ENCODE results near the gene RPS10.

RPS10 gene

GRCh38 chr6:34425498-34426410 lies at the start of gene RPS10:
Gene RPS10, minus strand, starts transcription at chr6:34426069. Its CDS starts 848 bp downstream, at chr6:34425221.
- Histone ChIP-seq H3K27me3 (ENCODE audit: insufficient read depth, low read length) (no peaks in the 10 kb centered on the region; the same call in 1 of the 2 replicates), H3K4me2 (ENCODE audit: low read length) (peak within 1 kb of the TSS; percentile 98), H3K9me3 (ENCODE audit: low read length) (peaks cover 3% of the 10 kb centered on the region), H3K4me3 (ENCODE audit: low read depth, low read length, poor library complexity, severe bottlenecking) (peak within 1 kb of the TSS; percentile 95), H2AFZ (ENCODE audit: low read length) (no peak within 1 kb of the TSS), H3K9ac (ENCODE audit: low read length) (peak within 1 kb of the TSS; percentile 100), H3F3A (ENCODE audit: insufficient read depth, low read length) (no peaks in the 10 kb centered on the region), H3K36me3 (ENCODE audit: insufficient read depth, low read length) (peaks cover 49% of the 10 kb centered on the region), H3K9me2 (ENCODE audit: low read depth, low read length) (no peaks in the 10 kb centered on the region), H3K4me1 (ENCODE audit: insufficient read depth, low read length, severe bottlenecking) (peaks cover 27% of the 10 kb centered on the region), H4K20me1 (ENCODE audit: insufficient read depth, low read length) (no peaks in the 10 kb centered on the region), H3K79me2 (ENCODE audit: insufficient read depth, low read length) (peaks cover 31% of the 10 kb centered on the region), H3K27ac (ENCODE audit: low read depth, low read length, poor library complexity, severe bottlenecking) (peak within 1 kb of the TSS; percentile 65)
- no peak for TF ChIP-seq CTCF (IDR thresholded peaks at IDR 0.05; ENCODE audit: low read length)
- TF ChIP-seq EZH2 (IDR thresholded peaks at IDR 0.05; ENCODE audit: borderline replicate concordance, low read length), result no peak

GRCh38 chr6:34475238-34475682 lies 49.4 kb upstream of the RPS10 start:
- Histone ChIP-seq H3K4me3 (ENCODE audit: low read depth, low read length, poor library complexity, severe bottlenecking) (no peak overlapping the region), H3K9ac (ENCODE audit: low read length) (no peak overlapping the region), H3K9me3 (ENCODE audit: low read length) (no peaks in the 10 kb centered on the region), H3K27ac (ENCODE audit: low read depth, low read length, poor library complexity, severe bottlenecking) (no peak overlapping the region), H3K4me2 (ENCODE audit: low read length) (no peak overlapping the region), H3K4me1 (ENCODE audit: insufficient read depth, low read length, severe bottlenecking) (no peaks in the 10 kb centered on the region), H3K79me2 (ENCODE audit: insufficient read depth, low read length) (no peaks in the 10 kb centered on the region), H3K36me3 (ENCODE audit: insufficient read depth, low read length) (no peaks in the 10 kb centered on the region), H3K9me2 (ENCODE audit: low read depth, low read length) (no peaks in the 10 kb centered on the region), H2AFZ (ENCODE audit: low read length) (no peak overlapping the region), H4K20me1 (ENCODE audit: insufficient read depth, low read length) (no peaks in the 10 kb centered on the region), H3K27me3 (ENCODE audit: insufficient read depth, low read length) (0 out of 2 replicates have a peak, but pooled peaks cover 7% of the 10 kb centered on the region), H3F3A (ENCODE audit: insufficient read depth, low read length) (no peaks in the 10 kb centered on the region)
- TF ChIP-seq CTCF (IDR thresholded peaks at IDR 0.05; ENCODE audit: low read length) (no peak), EZH2 (IDR thresholded peaks at IDR 0.05; ENCODE audit: borderline replicate concordance, low read length) (no peak)

GRCh38 chr6:34474754-34475153 lies 48.9 kb upstream of the RPS10 start:
- no peaks in the 10 kb centered on the region for H4K20me1 ChIP-seq (ENCODE audit: insufficient read depth, low read length)
- TF ChIP-seq EZH2 (IDR thresholded peaks at IDR 0.05; ENCODE audit: borderline replicate concordance, low read length) (no peak), CTCF (IDR thresholded peaks at IDR 0.05; ENCODE audit: low read length) (no peak)
- H3K9me3 ChIP-seq (ENCODE audit: low read length), result no peaks in the 10 kb centered on the region
- H3K4me1 ChIP-seq (ENCODE audit: insufficient read depth, low read length, severe bottlenecking), result no peaks in the 10 kb centered on the region
- H3K4me2 ChIP-seq (ENCODE audit: low read length), result no peak overlapping the region
- H3K9ac ChIP-seq (ENCODE audit: low read length), result no peak overlapping the region
- H3K4me3 ChIP-seq (ENCODE audit: low read depth, low read length, poor library complexity, severe bottlenecking), result no peak overlapping the region
- H3K27ac ChIP-seq (ENCODE audit: low read depth, low read length, poor library complexity, severe bottlenecking), result no peak overlapping the region
- H3K27me3 ChIP-seq (ENCODE audit: insufficient read depth, low read length), result 0 out of 2 replicates have a peak, but pooled peaks cover 7% of the 10 kb centered on the region
- H3K36me3 ChIP-seq (ENCODE audit: insufficient read depth, low read length), result no peaks in the 10 kb centered on the region
- no peaks in the 10 kb centered on the region for H3K9me2 ChIP-seq (ENCODE audit: low read depth, low read length)
- H2AFZ ChIP-seq (ENCODE audit: low read length), result no peak overlapping the region
- H3K79me2 ChIP-seq (ENCODE audit: insufficient read depth, low read length), result no peaks in the 10 kb centered on the region
- no peaks in the 10 kb centered on the region for H3F3A ChIP-seq (ENCODE audit: insufficient read depth, low read length)
